ENCODE measurements around the gene SHANK1.

Gene SHANK1

GRCh38 chr19:50694815-50695145, 24.8 kb downstream of the SHANK1 start:
- DNase-seq (ENCODE audit: low read depth), result no peak
- no peak overlapping the region for H3K4me3 ChIP-seq (ENCODE audit: low read depth, low read length)
- no peak for TF ChIP-seq CTCF (conservative IDR thresholded peaks at IDR 0.05; ENCODE audit: low read depth, low read length)

- no peak overlapping the region for H3K4me3 ChIP-seq (ENCODE audit: low read depth, low read length)
- no peak for DNase-seq (ENCODE audit: low read depth)
- no peak for TF ChIP-seq CTCF (conservative IDR thresholded peaks at IDR 0.05; ENCODE audit: low read depth, low read length)
Measured at GRCh38 chr19:50693064-50693975, 26.3 kb downstream of the SHANK1 start.

- no peak for TF ChIP-seq CTCF (conservative IDR thresholded peaks at IDR 0.05; ENCODE audit: low read depth, low read length)
- DNase-seq (ENCODE audit: low read depth), result no peak
- no peak overlapping the region for H3K4me3 ChIP-seq (ENCODE audit: low read depth, low read length)
Measured at GRCh38 chr19:50690439-50690838, 29.2 kb downstream of the SHANK1 start.

GRCh38 chr19:50688766-50689165, 30.8 kb downstream of the SHANK1 start:
- no peak for DNase-seq (ENCODE audit: low read depth)
- no peak for TF ChIP-seq CTCF (conservative IDR thresholded peaks at IDR 0.05; ENCODE audit: low read depth, low read length)
- H3K4me3 ChIP-seq (ENCODE audit: low read depth, low read length), result no peak overlapping the region

- H3K4me3 ChIP-seq (ENCODE audit: low read depth, low read length), result no peak overlapping the region
- no peak for DNase-seq (ENCODE audit: low read depth)
- no peak for TF ChIP-seq CTCF (conservative IDR thresholded peaks at IDR 0.05; ENCODE audit: low read depth, low read length)
Measured at GRCh38 chr19:50686310-50687032, 33.1 kb downstream of the SHANK1 start.

GRCh38 chr19:50679177-50680125, 40.2 kb downstream of the SHANK1 start:
- no peak overlapping the region for H3K4me3 ChIP-seq (ENCODE audit: low read depth, low read length)
- DNase-seq (ENCODE audit: low read depth), result peak; percentile 64
- TF ChIP-seq CTCF (conservative IDR thresholded peaks at IDR 0.05; ENCODE audit: low read depth, low read length), result no peak

All from choroid plexus epithelial cell (primary cell).